PC-9 (cell line): ENCODE results near the gene EVI5.
"Not testable (repeated sequence)": the region's sequence is repeated elsewhere in the genome, so short reads cannot be mapped to it uniquely, and the experiment has no call there.

Experiments
- CTCF ChIP-seq: fragments of 200-600 bp; sonication (generic); conservative IDR thresholded peaks from 2 replicates; pipeline ENCODE4 v1.6.1; 2017; ENCODE audit warnings: mixed run types, antibody characterized with exemption, mild to moderate bottlenecking, moderate library complexity
- EZH2 ChIP-seq: fragments of 200-600 bp; sonication (generic); IDR thresholded peaks from 2 replicates; pipeline ENCODE4 v1.8.0; 2017; ENCODE audit warnings: antibody characterized with exemption, low read depth

DNA sequence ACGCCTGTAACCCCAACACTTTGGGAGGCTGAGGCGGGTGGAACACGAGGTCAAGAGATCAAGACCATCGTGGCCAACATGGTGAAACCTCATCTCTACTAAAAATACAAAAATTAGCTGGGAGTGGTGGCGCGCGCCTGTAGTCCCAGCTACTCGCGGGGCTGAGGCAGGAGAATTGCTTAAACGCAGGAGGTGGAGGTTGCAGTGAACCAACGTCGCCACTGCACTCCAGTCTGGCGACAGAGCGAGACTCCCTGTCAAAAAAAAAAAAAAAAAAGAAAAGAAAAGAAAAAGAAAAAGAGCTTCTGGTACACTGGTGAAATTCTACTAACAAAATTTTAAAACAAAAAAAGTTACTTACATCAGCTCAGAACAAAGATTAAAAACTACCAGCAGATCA, 1.4 kb downstream of the EVI5 start:
- not testable (repeated sequence) for TF ChIP-seq CTCF, EZH2
